Breast epithelium (tissue), 4 donors: ENCODE results near the gene TNS3. TPM values are rescaled to one million over a fixed set of nuclear protein-coding genes. Genes with fewer than 3 reads are reported as not detected.

ENCODE experiments used
- DNase-seq, 2 donors: peaks; one replicate each; pipeline ENCODE4 v3.0.0-alpha.2; 2019; ENCODE audit warnings: low spot score in 2 of 2
- H3K27ac ChIP-seq, 2 donors: fragments of 200-600 bp; sonication (generic) in 1 of 2; one replicate each; pipeline ENCODE4 v1.5.1; 2016 to 2019; ENCODE audit warnings: mild to moderate bottlenecking in 1 of 2
- H3K27me3 ChIP-seq, 2 donors: fragments of 200-600 bp; sonication (generic) in 1 of 2; one replicate each; pipeline versions ENCODE4 v1.5.1 to v1.6.0; 2017 to 2019; ENCODE audit warnings: control low read depth in 1 of 2, mild to moderate bottlenecking in 1 of 2
- H3K36me3 ChIP-seq: fragments of 200-600 bp; one replicate; pipeline ENCODE4 v1.5.1; 2019
- H3K4me1 ChIP-seq, 2 donors: fragments of 200-600 bp; sonication (generic); one replicate each; pipeline ENCODE4 v1.5.1; 2016 to 2019; ENCODE audit warnings: control low read depth in 1 of 2
- H3K4me3 ChIP-seq, 3 donors: fragments of 200-600 bp; sonication (generic); 1 replicate in 2 of 3; 2 replicates in 1 of 3; pipeline ENCODE4 v1.5.1; 2016 to 2019; ENCODE audit warnings: mild to moderate bottlenecking in 3 of 3, moderate library complexity in 2 of 3
- H3K9me3 ChIP-seq, 2 donors: fragments of 200-600 bp; sonication (generic) in 1 of 2; one replicate each; pipeline ENCODE4 v1.5.1; 2016 to 2019; ENCODE audit warnings: control low read depth in 1 of 2
- CTCF ChIP-seq, 3 donors: fragments of 450-650 bp; IDR thresholded peaks; one replicate each; pipeline ENCODE4 v1.5.1; 2016 to 2017; ENCODE audit warnings: antibody characterized with exemption in 3 of 3, mild to moderate bottlenecking in 3 of 3, moderate library complexity in 3 of 3
- POLR2A ChIP-seq: fragments of 450-650 bp; IDR thresholded peaks from one replicate; pipeline ENCODE4 v1.6.1; 2016; ENCODE audit warnings: antibody characterized with exemption, mild to moderate bottlenecking, moderate library complexity
- POLR2AphosphoS5 ChIP-seq, 3 donors: sonication (generic); formaldehyde crosslinking; IDR thresholded peaks; one replicate each; pipeline ENCODE4 v1.6.1; 2017; ENCODE audit warnings: antibody characterized with exemption in 3 of 3
- intact Hi-C: fragments of 100-400 bp; cut with DNase I; formaldehyde crosslinking; loops from one replicate; pipeline ENCODE4 v1.15.1; 2023; ENCODE audit warnings: low total_unique reads
- total RNA-seq, 3 donors: library from RNA; depleted of rRNA; stranded (reverse); fragments of >200 nt; gene quantifications; one replicate each; pipeline ENCODE4 v1.1.0, GENCODE V29; 2016

The TNS3 gene
- total RNA-seq, 3 donors from 2014 or later: 41.0 to 78.1 (median 56.2) TPM

GRCh38 chr7:47535035-47535703 lies 46.7 kb downstream of the TNS3 start:
- Histone ChIP-seq H3K4me1 (peaks cover 0 to 7% of the 10 kb centered on the region in 2 donors), H3K9me3 (no peaks in the 10 kb centered on the region), H3K27me3 (no peaks in the 10 kb centered on the region), H3K4me3 (no peak overlapping the region), H3K27ac (no peak overlapping the region), H3K36me3 (no peaks in the 10 kb centered on the region)
- no peak for DNase-seq
- TF ChIP-seq POLR2AphosphoS5 (IDR thresholded peaks at IDR 0.05): no peak
- TF ChIP-seq CTCF (IDR thresholded peaks at IDR 0.05): no peak
- TF ChIP-seq POLR2A: no peak
- intact Hi-C loops: loop anchor here (5.0 to 10.0 kb wide), 2 partner anchors 190 to 323 kb away; no protein-coding TSS in a partner anchor

GRCh38 chr7:47534322-47535034 lies 47.4 kb downstream of the TNS3 start:
- DNase-seq: no peak
- intact Hi-C loops: loop anchor here (5.0 to 10.0 kb wide), 2 partner anchors 190 to 322 kb away; no protein-coding TSS in a partner anchor
- Histone ChIP-seq H3K9me3 (no peaks in the 10 kb centered on the region), H3K4me3 (no peak overlapping the region), H3K27ac (no peak overlapping the region), H3K4me1 (peaks cover 0 to 7% of the 10 kb centered on the region in 2 donors), H3K27me3 (no peaks in the 10 kb centered on the region), H3K36me3 (no peaks in the 10 kb centered on the region)
- TF ChIP-seq POLR2AphosphoS5 (IDR thresholded peaks at IDR 0.05) (no peak), POLR2A (no peak), CTCF (IDR thresholded peaks at IDR 0.05) (no peak)

GRCh38 chr7:47531584-47532492 lies 50.1 kb downstream of the TNS3 start:
- Histone ChIP-seq H3K36me3 (no peaks in the 10 kb centered on the region), H3K4me1 (no peaks in the 10 kb centered on the region), H3K4me3 (no peak overlapping the region), H3K9me3 (no peaks in the 10 kb centered on the region), H3K27ac (no peak overlapping the region), H3K27me3 (no peaks in the 10 kb centered on the region)
- DNase-seq: no peak
- no peak for TF ChIP-seq POLR2AphosphoS5 (IDR thresholded peaks at IDR 0.05)
- TF ChIP-seq POLR2A: no peak
- no peak for TF ChIP-seq CTCF (IDR thresholded peaks at IDR 0.05)
- intact Hi-C loops: loop anchor here (10.0 kb wide), 1 partner anchor 187 kb away; no protein-coding TSS in a partner anchor

- H3K27me3 ChIP-seq: no peaks in the 10 kb centered on the region
- H3K4me1 ChIP-seq: no peaks in the 10 kb centered on the region
- no peak for DNase-seq
- H3K9me3 ChIP-seq: no peaks in the 10 kb centered on the region
- H3K27ac ChIP-seq: no peak overlapping the region
- TF ChIP-seq POLR2A: no peak
- TF ChIP-seq POLR2AphosphoS5 (IDR thresholded peaks at IDR 0.05): no peak
- no peak for TF ChIP-seq CTCF (IDR thresholded peaks at IDR 0.05)
- intact Hi-C loops: loop anchor here (10.0 kb wide), 1 partner anchor 185 kb away; no protein-coding TSS in a partner anchor
- H3K36me3 ChIP-seq: no peaks in the 10 kb centered on the region
- no peak overlapping the region for H3K4me3 ChIP-seq
Measured at GRCh38 chr7:47529826-47530555, 51.9 kb downstream of the TNS3 start.
